Measurements from ENCODE around the gene ARF1.

Gene ARF1

GRCh38 chr1:228050571-228051231 lies 31.8 kb upstream of the ARF1 start:
- no peak for DNase-seq

- DNase-seq: no peak
Measured at GRCh38 chr1:228058172-228058948, 24.1 kb upstream of the ARF1 start.

- no peak for DNase-seq
Measured at GRCh38 chr1:228058949-228059633, 23.4 kb upstream of the ARF1 start.

GRCh38 chr1:228059634-228060457 lies 22.7 kb upstream of the ARF1 start:
- no peak for DNase-seq

GRCh38 chr1:228060458-228061190 lies 21.9 kb upstream of the ARF1 start:
- DNase-seq: no peak

- no peak for DNase-seq
Measured at GRCh38 chr1:228061411-228062084, 21.0 kb upstream of the ARF1 start.

- no peak for DNase-seq
Measured at GRCh38 chr1:228062085-228062791, 20.3 kb upstream of the ARF1 start.

GRCh38 chr1:228062812-228063211 lies 19.7 kb upstream of the ARF1 start:
- DNase-seq: no peak

GRCh38 chr1:228063251-228064191 lies 19.0 kb upstream of the ARF1 start:
- DNase-seq: no peak

GRCh38 chr1:228064296-228064695 lies 18.2 kb upstream of the ARF1 start:
- no peak for DNase-seq

GRCh38 chr1:228064741-228065542 lies 17.6 kb upstream of the ARF1 start:
- DNase-seq: no peak

GRCh38 chr1:228065543-228066347 lies 16.8 kb upstream of the ARF1 start:
- no peak for DNase-seq

- DNase-seq: no peak
Measured at GRCh38 chr1:228066416-228066815, 16.1 kb upstream of the ARF1 start.

GRCh38 chr1:228066891-228067654 lies 15.4 kb upstream of the ARF1 start:
- DNase-seq: no peak

GRCh38 chr1:228068359-228068758 lies 14.1 kb upstream of the ARF1 start:
- DNase-seq: no peak

GRCh38 chr1:228070173-228070572 lies 12.3 kb upstream of the ARF1 start:
- DNase-seq: no peak

- no peak for DNase-seq
Measured at GRCh38 chr1:228070851-228071250, 11.7 kb upstream of the ARF1 start.

Data from bone marrow (tissue), 2 donors.